Right cardiac atrium (tissue), 5 donors: ENCODE measurements around the gene DNAJB9. TPM values are rescaled to one million over a fixed set of nuclear protein-coding genes. Genes with fewer than 3 reads are reported as not detected.
A peak's percentile ranks its signal among the peaks of the same experiment; 100 is the strongest.

Experiments
- ATAC-seq, 2 donors: fragments of 200-7000 bp; cut with Tn5 transposase; one replicate each; pipeline versions ENCODE4 v1.8.0 to v1.9.1; 2020; ENCODE audit warnings: moderate library complexity in 2 of 2, mild to moderate bottlenecking in 1 of 2
- DNase-seq, 3 donors: peaks; one replicate each; pipeline ENCODE4 v3.0.0-alpha.2; 2020
- H3K27ac ChIP-seq: one replicate; pipeline ENCODE4 v1.5.1; 2013; ENCODE audit warnings: mild to moderate bottlenecking, low read length, control low read depth, moderate library complexity
- H3K27me3 ChIP-seq: one replicate; pipeline ENCODE4 v1.6.1; 2013; ENCODE audit not compliant: control insufficient read depth, insufficient read depth
- H3K4me1 ChIP-seq: one replicate; pipeline ENCODE4 v1.6.1; 2013; ENCODE audit warnings: low read length; ENCODE audit not compliant: control insufficient read depth, insufficient read depth
- H3K4me3 ChIP-seq: one replicate; pipeline ENCODE4 v1.5.1; 2013; ENCODE audit warnings: low read length, control low read depth
- H3K9me3 ChIP-seq: one replicate; pipeline ENCODE4 v1.6.1; 2013; ENCODE audit warnings: low read length; ENCODE audit not compliant: control insufficient read depth
- WGBS: extraction: QIAGEN DNeasy Blood & Tissue Kit; methylation state at CpG from one replicate; pipeline ENCODE4 v1.1.7; 2013; 5-methylcytosine and 5-hydroxymethylcytosine counted together
- intact Hi-C, 4 donors: fragments of 100-400 bp; cut with DNase I; formaldehyde crosslinking; loops; one replicate each; pipeline versions ENCODE4 v1.11.0 to v1.14.0; 2022 to 2023
- polyA plus RNA-seq: library from polyadenylated mRNA; stranded (reverse); fragments of 200-250 nt; gene quantifications from one replicate; pipeline ENCODE4 v1.2.3, GENCODE V29; 2013
- total RNA-seq, 4 donors: library from RNA; stranded (reverse); fragmentation: NEBNext Ultra II Directional; extraction: Animal tissue kit (Norgen Biotek cat#: 25700); gene quantifications; one replicate each; pipeline ENCODE4 v1.2.1, GENCODE V29; 2021
- donor health status: healthy with polysubstance abuse.
- donor health status: DM: no; HTN: yes; CAD: no.
- donor health status: DM: no; HTN: no; CAD: no.
- donor health status: DM: no; HTN: yes; CAD: no; lungs with severe emphysema.
- donor health status: DM: yes; HTN: yes; CAD: no.

DNAJB9 gene
- total and polyA plus RNA-seq, 5 donors = 35.0 to 52.0 (median 38.4) TPM

DNA sequence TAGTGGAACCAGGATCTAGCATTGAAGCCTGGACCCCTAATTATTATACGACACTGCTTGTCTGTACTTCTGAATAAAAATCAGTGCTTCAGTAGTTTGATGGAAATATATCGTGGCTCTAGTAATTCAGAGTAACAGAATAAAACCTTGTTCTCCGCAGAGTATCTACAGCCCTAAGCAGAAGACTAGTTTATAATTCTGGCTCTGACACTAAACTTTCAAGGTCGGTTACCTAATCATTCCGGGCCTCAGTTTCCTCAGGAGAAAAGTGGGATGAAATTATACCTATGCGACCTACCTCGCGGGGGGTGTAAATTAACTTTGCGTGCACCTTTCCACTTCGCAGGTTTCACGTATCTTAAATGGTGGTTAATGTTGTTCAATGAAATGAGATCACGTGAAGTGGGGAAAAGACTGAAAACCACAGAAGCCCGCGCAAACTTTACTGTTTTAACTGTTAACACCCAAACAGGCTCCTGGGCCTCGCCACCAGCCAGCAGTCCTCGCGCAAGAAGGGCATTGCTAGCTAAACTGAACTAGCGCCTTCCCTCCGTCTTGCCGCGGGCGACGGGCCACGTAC, 783 bp upstream of the DNAJB9 start:
- Histone ChIP-seq H3K4me3 (peak overlapping the region; percentile 77), H3K4me1 (no peaks in the 10 kb centered on the region)
- WGBS = 11% methylated on average over 24 of the region's 24 CpGs

GRCh38 chr7:108570146-108570755, 577 bp downstream of the DNAJB9 start:
- intact Hi-C loops = no loop called here
- H3K4me3 ChIP-seq = peak overlapping the region; percentile 71
- DNase-seq (peak in 2 of 3 donors; percentile 42 to 54), ATAC-seq (peak; percentile 40 to 49)
- no peaks in the 10 kb centered on the region for H3K4me1 ChIP-seq
- H3K9me3 ChIP-seq = no peaks in the 10 kb centered on the region
- no peaks in the 10 kb centered on the region for H3K27me3 ChIP-seq
- H3K27ac ChIP-seq = peak overlapping the region; percentile 89
- under 1% methylated on average over 36 of the region's 36 CpGs for WGBS

More for the DNA sequence above, 783 bp upstream of the DNAJB9 start:
- intact Hi-C loops = no loop called here
- Histone ChIP-seq H3K27ac (peak overlapping the region; percentile 99), H3K27me3 (no peaks in the 10 kb centered on the region), H3K9me3 (no peaks in the 10 kb centered on the region)
- DNase-seq (no peak), ATAC-seq (no peak)

DNA sequence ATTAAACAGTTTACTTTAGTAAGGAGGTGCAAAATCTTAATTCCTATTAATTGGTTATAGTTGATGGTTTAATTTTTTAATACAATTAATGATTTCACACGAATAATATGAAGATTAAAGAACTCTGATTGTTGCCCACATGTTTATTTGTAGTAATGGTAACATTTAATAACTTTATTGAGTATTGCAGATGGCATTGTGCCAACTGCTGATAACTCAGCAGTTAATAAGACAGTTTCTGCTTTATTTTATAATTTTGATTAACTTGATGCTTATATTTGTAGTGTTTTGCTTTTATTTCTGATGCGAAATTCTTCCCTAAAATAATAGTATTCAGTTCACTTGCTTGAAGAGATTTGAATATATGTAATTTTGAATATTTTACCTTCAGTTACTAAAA, 2.8 kb downstream of the DNAJB9 start:
- H3K9me3 ChIP-seq = no peaks in the 10 kb centered on the region
- WGBS = 95% methylated on average over 2 of the region's 2 CpGs
- H3K4me1 ChIP-seq = no peaks in the 10 kb centered on the region
- DNase-seq (no peak), ATAC-seq (no peak)
- intact Hi-C loops = no loop called here
- H3K4me3 ChIP-seq = no peak overlapping the region
- H3K27ac ChIP-seq = no peak overlapping the region
- no peaks in the 10 kb centered on the region for H3K27me3 ChIP-seq

- DNase-seq (no peak), ATAC-seq (no peak)
- 88% methylated on average over 2 of the region's 2 CpGs for WGBS
- no peaks in the 10 kb centered on the region for H3K4me1 ChIP-seq
- H3K27ac ChIP-seq = no peak overlapping the region
- no peak overlapping the region for H3K4me3 ChIP-seq
- peaks cover 4% of the 10 kb centered on the region for H3K9me3 ChIP-seq
- intact Hi-C loops = no loop called here
- no peaks in the 10 kb centered on the region for H3K27me3 ChIP-seq
These were observed 5.5 kb downstream of the DNAJB9 start for GRCh38 chr7:108575156-108575555.

- intact Hi-C loops = no loop called here
- ATAC-seq = no peak
- no peaks in the 10 kb centered on the region for H3K27me3 ChIP-seq
- H3K4me1 ChIP-seq = no peaks in the 10 kb centered on the region
- 100% methylated on average over 1 of the region's 1 CpG for WGBS
- peaks cover 4% of the 10 kb centered on the region for H3K9me3 ChIP-seq
- no peak overlapping the region for H3K4me3 ChIP-seq
- H3K27ac ChIP-seq = no peak overlapping the region
- DNase-seq = no peak
These were observed 6.4 kb downstream of the DNAJB9 start for GRCh38 chr7:108576116-108576515.

DNA sequence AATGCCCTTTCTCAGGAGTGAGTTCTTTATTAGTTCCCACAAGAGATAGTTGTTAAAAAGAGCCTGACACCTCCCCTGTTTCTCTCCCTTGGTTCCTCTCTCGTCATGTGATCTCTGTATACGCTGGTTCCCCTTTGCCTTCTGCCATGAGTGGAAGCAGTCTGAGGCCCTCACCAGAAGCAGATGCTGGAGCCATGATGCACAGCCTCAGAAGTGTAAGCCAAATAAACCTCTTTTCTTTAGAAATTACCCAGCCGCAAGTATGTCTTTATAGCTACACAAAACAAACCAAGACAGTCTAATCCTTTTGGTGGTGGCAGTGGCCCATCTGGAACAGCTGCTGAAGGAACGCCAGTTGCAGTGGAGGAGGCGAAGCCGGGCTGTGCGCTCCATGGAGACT, 9.3 kb downstream of the DNAJB9 start:
- Histone ChIP-seq H3K9me3 (peaks cover 4% of the 10 kb centered on the region), H3K4me3 (no peak overlapping the region), H3K27me3 (no peaks in the 10 kb centered on the region), H3K4me1 (no peaks in the 10 kb centered on the region), H3K27ac (no peak overlapping the region)
- no peak for ATAC-seq
- intact Hi-C loops = no loop called here
- DNase-seq = no peak
- 98% methylated on average over 7 of the region's 7 CpGs for WGBS

- DNase-seq (no peak), ATAC-seq (peak; percentile 16 to 24)
- H3K27me3 ChIP-seq = no peaks in the 10 kb centered on the region
- intact Hi-C loops = no loop called here
- no peak overlapping the region for H3K27ac ChIP-seq
- 81% methylated on average over 6 of the region's 6 CpGs for WGBS
- no peaks in the 10 kb centered on the region for H3K4me1 ChIP-seq
- H3K4me3 ChIP-seq = no peak overlapping the region
- peaks cover 4% of the 10 kb centered on the region for H3K9me3 ChIP-seq
These were observed 10.6 kb downstream of the DNAJB9 start for GRCh38 chr7:108580298-108580697.

DNA sequence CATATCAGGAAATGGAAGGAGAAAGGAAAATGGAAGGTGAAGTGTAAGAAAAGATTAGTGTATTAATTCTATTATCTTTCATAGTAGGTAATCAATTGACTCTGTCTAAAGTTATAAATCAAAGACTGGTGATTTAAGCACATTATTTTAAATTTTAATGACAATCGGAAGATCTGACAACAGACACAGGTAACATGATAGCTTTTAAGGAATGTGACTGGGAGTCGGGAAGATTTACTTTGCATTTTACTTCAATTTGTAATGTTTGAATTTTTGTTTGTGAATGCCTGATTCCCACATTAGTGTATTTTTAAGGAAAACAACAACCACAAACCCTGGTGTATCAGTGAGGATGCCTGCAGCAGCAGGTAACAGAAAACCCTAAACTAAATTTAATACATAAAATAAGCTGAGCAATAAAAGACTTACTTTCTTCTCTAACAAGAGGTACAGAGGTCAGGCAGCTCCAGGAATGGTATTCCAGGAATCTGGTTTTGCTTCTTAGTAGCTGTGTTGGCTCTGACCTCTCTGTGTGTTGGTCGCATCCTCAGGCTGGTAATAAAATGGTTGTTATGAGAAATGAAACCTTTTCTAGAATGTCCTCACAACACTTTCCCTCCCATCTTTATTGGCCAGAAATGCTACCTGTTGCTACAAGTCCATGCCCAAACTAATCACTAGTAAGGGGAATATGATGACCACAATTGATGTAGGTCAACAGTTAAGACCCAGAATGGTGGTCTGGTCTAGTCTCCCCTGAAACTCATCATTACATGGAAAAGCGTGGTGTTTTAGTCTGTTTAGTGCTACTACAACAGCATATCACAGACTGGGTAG, 12.2 kb downstream of the DNAJB9 start:
- intact Hi-C loops = no loop called here
- Histone ChIP-seq H3K4me3 (no peak overlapping the region), H3K27ac (no peak overlapping the region), H3K4me1 (no peaks in the 10 kb centered on the region), H3K27me3 (no peaks in the 10 kb centered on the region), H3K9me3 (peaks cover 4% of the 10 kb centered on the region)
- 70% methylated on average over 4 of the region's 4 CpGs for WGBS
- DNase-seq (no peak), ATAC-seq (no peak)

- Histone ChIP-seq H3K9me3 (peaks cover 4% of the 10 kb centered on the region), H3K27me3 (no peaks in the 10 kb centered on the region), H3K4me3 (no peak overlapping the region), H3K4me1 (no peaks in the 10 kb centered on the region), H3K27ac (no peak overlapping the region)
- intact Hi-C loops = no loop called here
- ATAC-seq (no peak), DNase-seq (no peak)
- 91% methylated on average over 1 of the region's 1 CpG for WGBS
These were observed 14.5 kb downstream of the DNAJB9 start for GRCh38 chr7:108584211-108584610.

GRCh38 chr7:108585843-108586242, 16.2 kb downstream of the DNAJB9 start:
- Histone ChIP-seq H3K27ac (no peak overlapping the region), H3K4me1 (no peaks in the 10 kb centered on the region), H3K4me3 (peak overlapping the region; percentile 25), H3K9me3 (no peaks in the 10 kb centered on the region), H3K27me3 (no peaks in the 10 kb centered on the region)
- DNase-seq = no peak
- 43% methylated on average over 2 of the region's 2 CpGs for WGBS
- intact Hi-C loops = no loop called here
- ATAC-seq = peak; percentile 54 to 68

- no peak overlapping the region for H3K27ac ChIP-seq
- H3K27me3 ChIP-seq = no peaks in the 10 kb centered on the region
- DNase-seq (no peak), ATAC-seq (no peak)
- no peaks in the 10 kb centered on the region for H3K4me1 ChIP-seq
- intact Hi-C loops = no loop called here
- WGBS = 18% methylated on average over 2 of the region's 3 CpGs
- H3K4me3 ChIP-seq = no peak overlapping the region
- H3K9me3 ChIP-seq = no peaks in the 10 kb centered on the region
These were observed 16.6 kb downstream of the DNAJB9 start for GRCh38 chr7:108586274-108586710.
